Ishikawa (cell line): Measurements from ENCODE around the gene RAB5IF.

ENCODE experiments used
- CEBPB ChIP-seq: IDR thresholded peaks from 2 replicates; pipeline ENCODE4 v1.6.1; 2012
- CREB1 ChIP-seq: IDR thresholded peaks from 2 replicates; pipeline ENCODE4 v1.6.1; 2012; ENCODE audit warnings: low read depth
- EGR1 ChIP-seq: IDR thresholded peaks from 2 replicates; pipeline ENCODE4 v1.6.1; 2012
- EP300 ChIP-seq: IDR thresholded peaks from 2 replicates; pipeline ENCODE4 v1.6.1; 2012; ENCODE audit warnings: borderline replicate concordance
- FOXM1 ChIP-seq: IDR thresholded peaks from 2 replicates; pipeline ENCODE4 v1.6.1; 2012; ENCODE audit warnings: low read depth, borderline replicate concordance
- NFIC ChIP-seq: IDR thresholded peaks from 2 replicates; pipeline ENCODE4 v1.6.1; 2012
- RAD21 ChIP-seq: IDR thresholded peaks from 2 replicates; pipeline ENCODE4 v1.6.1; 2012; ENCODE audit warnings: low read depth
- TAF1 ChIP-seq: IDR thresholded peaks from 2 replicates; pipeline ENCODE4 v1.6.1; 2012; ENCODE audit warnings: low read depth, mild to moderate bottlenecking
- TCF12 ChIP-seq: IDR thresholded peaks from 2 replicates; pipeline ENCODE4 v1.6.1; 2012; ENCODE audit warnings: low read depth
- TEAD4 ChIP-seq: IDR thresholded peaks from 2 replicates; pipeline ENCODE4 v1.6.1; 2012
- USF1 ChIP-seq: IDR thresholded peaks from 2 replicates; pipeline ENCODE4 v1.6.1; 2012
- YY1 ChIP-seq: IDR thresholded peaks from 2 replicates; pipeline ENCODE4 v1.6.1; 2012; ENCODE audit warnings: low read depth
- ZBTB7A ChIP-seq: IDR thresholded peaks from 2 replicates; pipeline ENCODE4 v1.6.1; 2012; ENCODE audit warnings: low read depth
- TF ChIP-seq, protein P1 (sequence below): IDR thresholded peaks from 2 replicates; pipeline ENCODE4 v1.6.1; 2012

Gene RAB5IF

DNA sequence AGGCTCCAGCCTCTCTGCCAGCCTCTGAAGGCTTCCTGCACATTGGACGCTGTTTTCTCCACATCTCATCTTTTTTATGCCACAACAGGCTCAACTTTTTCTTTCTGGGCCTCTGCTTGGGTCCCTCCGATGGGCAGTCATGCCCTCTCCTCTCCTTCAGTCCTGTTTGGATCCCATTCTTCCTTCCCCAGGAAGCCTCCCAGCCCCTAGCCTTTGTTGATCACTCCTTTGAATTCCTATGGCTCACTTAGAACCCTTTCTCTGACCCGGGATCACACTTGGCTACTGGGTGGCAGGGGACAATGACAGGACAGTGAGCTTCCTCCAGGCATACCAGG, 35.9 kb downstream of the RAB5IF start:
- TF ChIP-seq EP300 (no peak), CREB1 (no peak), USF1 (no peak)
- TF ChIP-seq, protein P1, sequence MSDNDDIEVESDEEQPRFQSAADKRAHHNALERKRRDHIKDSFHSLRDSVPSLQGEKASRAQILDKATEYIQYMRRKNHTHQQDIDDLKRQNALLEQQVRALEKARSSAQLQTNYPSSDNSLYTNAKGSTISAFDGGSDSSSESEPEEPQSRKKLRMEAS = no peak

- TF ChIP-seq TEAD4 (no peak), NFIC (no peak), RAD21 (no peak), YY1 (no peak), ZBTB7A (no peak), CREB1 (no peak), EP300 (no peak), FOXM1 (no peak)
Observed at GRCh38 chr20:36642136-36642535, 36.6 kb downstream of the RAB5IF start.

DNA sequence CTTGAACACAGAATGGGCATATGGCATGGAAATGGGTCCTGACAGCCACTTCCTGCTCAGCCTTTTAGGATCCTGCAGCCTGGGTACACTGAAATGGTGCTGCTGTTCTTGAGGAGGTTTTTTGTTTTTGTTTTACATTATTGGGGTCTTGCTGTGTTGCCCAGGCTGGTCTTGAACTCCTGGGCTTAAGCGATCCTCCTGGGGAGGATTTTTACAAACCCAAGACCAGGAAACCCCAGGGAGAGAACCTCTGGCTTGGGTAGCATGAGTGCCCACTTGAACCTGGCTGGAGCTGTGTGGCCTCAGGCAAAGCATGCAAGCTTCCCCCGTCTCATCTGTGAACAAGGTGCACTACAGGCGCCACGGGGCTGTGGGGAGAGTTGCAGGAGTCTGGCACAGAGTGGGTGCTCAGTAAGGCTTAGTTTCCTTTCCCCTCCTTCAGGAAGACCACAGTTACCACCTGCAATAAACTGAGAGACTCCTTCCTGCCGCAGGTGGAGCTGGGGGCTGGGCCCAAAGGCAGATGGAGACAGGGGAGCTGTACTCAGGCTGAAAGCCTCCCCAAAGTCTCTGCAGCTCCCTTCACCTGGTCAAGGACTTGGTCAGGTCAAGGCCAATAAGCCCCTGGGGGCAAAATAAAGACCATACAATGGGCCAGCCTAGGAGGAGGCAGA, 38.6 kb downstream of the RAB5IF start:
- no peak for TF ChIP-seq TAF1

DNA sequence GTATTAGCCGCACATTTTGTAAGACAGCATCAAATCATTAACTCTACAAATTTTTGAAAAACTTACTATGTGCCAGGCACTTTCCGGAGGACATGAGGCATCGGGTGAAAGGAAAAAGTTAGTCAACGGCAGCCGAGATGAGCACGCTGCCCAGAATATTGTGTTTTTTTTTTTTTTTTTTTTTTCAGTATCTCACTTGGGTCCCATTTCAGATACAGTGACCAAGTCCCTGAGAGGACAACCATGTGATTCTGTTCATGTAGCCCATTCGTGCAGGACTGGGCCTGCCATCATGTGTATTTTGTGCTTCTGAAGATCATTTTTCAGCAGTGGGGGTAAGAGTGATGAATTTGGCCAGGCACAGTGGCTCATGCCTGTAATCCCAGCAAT, 39.1 kb downstream of the RAB5IF start:
- TF ChIP-seq USF1 (no peak), NFIC (no peak), CREB1 (no peak), TCF12 (no peak), FOXM1 (no peak), RAD21 (no peak), YY1 (no peak), TEAD4 (no peak), EP300 (no peak), ZBTB7A (no peak)
- TF ChIP-seq, protein P1 = no peak

GRCh38 chr20:36645353-36645752, 39.8 kb downstream of the RAB5IF start:
- TF ChIP-seq USF1 (no peak), FOXM1 (no peak), CEBPB (no peak), TAF1 (no peak), YY1 (no peak), RAD21 (no peak), TEAD4 (no peak), TCF12 (no peak), EGR1 (no peak)

GRCh38 chr20:36645998-36646397, 40.4 kb downstream of the RAB5IF start, which contains the start of gene SLA2:
Gene SLA2 (minus strand): TSS chr20:36646196. CDS start chr20:36641335, 4,861 bp downstream.
- TF ChIP-seq TAF1 = no peak
- no peak for TF ChIP-seq CEBPB
- no peak for TF ChIP-seq TEAD4
- TF ChIP-seq CREB1 = no peak
- no peak for TF ChIP-seq EP300

DNA sequence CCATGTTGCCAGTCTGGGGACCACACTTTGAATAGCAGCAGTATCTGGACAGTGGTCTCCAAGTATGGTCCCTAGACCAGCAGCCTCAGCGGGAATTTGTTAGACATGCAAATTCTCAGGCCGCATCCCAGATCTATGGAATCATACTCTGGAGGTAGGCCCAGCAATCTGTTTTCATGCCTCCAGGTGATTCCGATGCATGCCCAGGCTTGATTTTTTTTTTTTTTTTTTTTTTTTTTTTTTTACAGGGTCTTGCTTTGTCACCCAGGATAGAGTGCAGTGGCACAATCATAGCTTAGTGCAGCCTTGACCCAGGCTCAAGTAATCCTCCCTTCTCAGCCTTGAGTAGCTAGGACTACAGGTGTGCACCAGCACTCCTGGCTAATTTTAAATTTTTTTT, 41.1 kb downstream of the RAB5IF start:
- TF ChIP-seq YY1 (no peak), FOXM1 (no peak), ZBTB7A (no peak), TEAD4 (no peak), RAD21 (no peak), CREB1 (no peak)
- TF ChIP-seq, protein P1 = no peak

DNA sequence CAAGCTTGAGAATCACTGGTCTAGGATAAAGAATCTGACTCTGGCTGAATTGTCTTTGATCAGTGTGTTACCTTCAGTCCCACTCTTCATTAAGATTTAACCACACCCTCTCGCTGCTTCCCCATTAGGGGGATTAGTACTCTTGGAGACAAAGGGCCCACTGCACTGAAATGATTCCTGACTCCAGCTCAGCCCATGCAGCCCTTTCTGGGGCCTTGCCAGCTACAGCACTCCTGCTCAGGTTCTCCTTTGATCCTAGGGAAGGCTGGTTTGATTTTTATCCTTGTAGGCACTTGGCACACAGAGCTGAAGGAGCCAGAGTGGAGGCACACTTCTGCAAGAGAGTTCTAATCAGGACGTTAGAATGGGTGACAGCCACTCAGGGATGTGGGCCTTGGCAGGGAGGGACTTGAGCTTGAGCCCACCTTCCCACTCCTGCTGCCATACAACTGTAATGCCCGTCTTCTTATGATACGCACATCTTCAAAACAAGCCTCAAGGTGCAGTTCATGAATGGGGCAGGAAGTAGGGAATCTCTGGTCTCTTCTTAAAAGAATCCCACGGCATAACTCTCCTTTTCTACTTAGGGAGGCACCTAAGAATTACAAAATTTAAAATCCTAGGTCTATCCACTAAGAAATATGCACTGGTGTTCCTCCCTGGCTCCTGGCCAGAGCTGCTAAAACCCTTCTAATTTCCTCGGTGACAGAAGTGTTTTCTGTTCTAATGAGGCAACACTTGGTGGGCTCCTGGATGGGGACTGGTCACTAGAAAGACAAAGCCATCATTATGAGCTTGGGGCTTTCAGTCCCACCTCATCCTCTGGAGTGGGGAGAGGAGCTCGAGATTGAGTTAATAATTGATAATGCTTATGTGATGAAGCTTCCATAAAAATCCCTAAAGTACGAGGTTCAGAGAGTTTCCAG, 41.9 kb downstream of the RAB5IF start:
- no peak for TF ChIP-seq CEBPB
- no peak for TF ChIP-seq USF1
- TF ChIP-seq CREB1 = no peak
- no peak for TF ChIP-seq FOXM1
- TF ChIP-seq TAF1 = no peak
- TF ChIP-seq RAD21 = no peak
- TF ChIP-seq TEAD4 = no peak
- TF ChIP-seq EGR1 = no peak
- TF ChIP-seq, protein P1 = no peak
- no peak for TF ChIP-seq TCF12
- no peak for TF ChIP-seq YY1
